Measurements from ENCODE around the gene CSRP1. TPM values are rescaled to one million over a fixed set of nuclear protein-coding genes. Genes with fewer than 3 reads are reported as not detected.

The CSRP1 gene
- total and polyA plus RNA-seq, 4 donors = 143 to 278 (median 227) TPM

DNA sequence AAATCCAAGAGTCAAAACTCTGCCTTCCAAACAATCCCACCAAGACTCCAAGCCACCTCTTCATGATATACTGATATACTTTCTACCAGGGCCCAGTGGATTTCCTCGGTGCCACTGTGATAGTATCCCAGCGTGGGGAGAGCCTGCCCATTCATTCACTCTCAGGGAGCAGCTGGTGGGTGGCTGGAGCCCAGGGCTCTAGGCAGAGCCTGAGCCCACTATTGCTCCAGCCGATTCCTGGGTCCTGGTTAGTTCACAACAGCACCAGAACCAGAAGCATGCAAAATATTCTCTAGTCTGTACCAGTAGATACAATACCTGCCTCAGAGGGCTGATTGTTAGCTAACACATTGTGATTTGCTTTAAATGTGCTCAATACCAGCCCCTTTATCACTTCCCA, 831 bp downstream of the CSRP1 start:
- Histone ChIP-seq H3K9ac (ENCODE audit: insufficient read depth in 1 of 2, low read length in 2 of 2) (peak overlapping the region; percentile 76), H3K4me1 (ENCODE audit: control insufficient read depth in 5 of 5, insufficient read depth in 5 of 5, low read length in 5 of 5) (peaks cover 5 to 61% (median 35%) of the 10 kb centered on the region in 5 donors), H3K9me3 (ENCODE audit: control insufficient read depth in 4 of 4, insufficient read depth in 3 of 4, low read length in 3 of 4) (no peaks in the 10 kb centered on the region), H3K36me3 (ENCODE audit: control insufficient read depth in 4 of 4, insufficient read depth in 4 of 4, low read length in 4 of 4) (peaks cover 0 to 3% (median under 1%) of the 10 kb centered on the region in 4 donors), H3K27ac (ENCODE audit: low read depth in 1 of 2, low read length in 1 of 2) (peak overlapping the region; percentile 89 to 98), H3K27me3 (ENCODE audit: control insufficient read depth in 3 of 3, insufficient read depth in 3 of 3, low read length in 2 of 3) (no peaks in the 10 kb centered on the region), H3K4me3 (peak overlapping the region; percentile 69)
- 43 to 57% methylated on average over 3 of the region's 3 CpGs for WGBS, 2 donors
- DNase-seq (no peak), ATAC-seq (ENCODE audit: insufficient read depth, low FRiP score) (no peak)
- TF ChIP-seq, protein P1, sequence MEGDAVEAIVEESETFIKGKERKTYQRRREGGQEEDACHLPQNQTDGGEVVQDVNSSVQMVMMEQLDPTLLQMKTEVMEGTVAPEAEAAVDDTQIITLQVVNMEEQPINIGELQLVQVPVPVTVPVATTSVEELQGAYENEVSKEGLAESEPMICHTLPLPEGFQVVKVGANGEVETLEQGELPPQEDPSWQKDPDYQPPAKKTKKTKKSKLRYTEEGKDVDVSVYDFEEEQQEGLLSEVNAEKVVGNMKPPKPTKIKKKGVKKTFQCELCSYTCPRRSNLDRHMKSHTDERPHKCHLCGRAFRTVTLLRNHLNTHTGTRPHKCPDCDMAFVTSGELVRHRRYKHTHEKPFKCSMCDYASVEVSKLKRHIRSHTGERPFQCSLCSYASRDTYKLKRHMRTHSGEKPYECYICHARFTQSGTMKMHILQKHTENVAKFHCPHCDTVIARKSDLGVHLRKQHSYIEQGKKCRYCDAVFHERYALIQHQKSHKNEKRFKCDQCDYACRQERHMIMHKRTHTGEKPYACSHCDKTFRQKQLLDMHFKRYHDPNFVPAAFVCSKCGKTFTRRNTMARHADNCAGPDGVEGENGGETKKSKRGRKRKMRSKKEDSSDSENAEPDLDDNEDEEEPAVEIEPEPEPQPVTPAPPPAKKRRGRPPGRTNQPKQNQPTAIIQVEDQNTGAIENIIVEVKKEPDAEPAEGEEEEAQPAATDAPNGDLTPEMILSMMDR (IDR thresholded peaks at IDR 0.05; ENCODE audit: control extremely low read depth, extremely low read depth) = no peak

DNA sequence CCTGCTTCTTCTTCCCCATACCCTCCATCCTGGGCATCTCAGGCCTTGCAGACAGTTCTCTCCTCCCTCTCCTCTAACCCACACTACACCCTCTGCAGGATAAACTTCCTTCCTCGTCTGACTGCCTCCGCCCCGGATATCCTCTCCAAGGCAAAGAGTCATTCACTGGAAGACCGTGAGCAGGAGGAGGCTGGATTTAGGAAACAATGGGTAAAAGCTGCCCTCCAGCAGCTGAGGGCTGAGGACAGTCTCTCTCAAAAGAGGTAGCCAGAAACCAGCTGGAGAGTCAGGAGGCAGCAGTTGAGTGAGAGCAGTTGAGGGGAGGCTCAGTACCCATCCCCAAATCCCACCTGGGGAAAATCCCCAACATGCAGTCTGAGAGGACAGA, 1.4 kb downstream of the CSRP1 start:
- H3K27me3 ChIP-seq (ENCODE audit: control insufficient read depth in 3 of 3, insufficient read depth in 3 of 3, low read length in 2 of 3) = no peaks in the 10 kb centered on the region
- DNase-seq (peak in 2 of 3 donors; percentile 68 to 76), ATAC-seq (ENCODE audit: insufficient read depth, low FRiP score) (no peak)
- peak overlapping the region in 1 of 2 donors; percentile 76 for H3K9ac ChIP-seq (ENCODE audit: insufficient read depth in 1 of 2, low read length in 2 of 2)
- TF ChIP-seq, protein P1 (IDR thresholded peaks at IDR 0.05; ENCODE audit: control extremely low read depth, extremely low read depth) = no peak
- peaks cover 0 to 3% (median under 1%) of the 10 kb centered on the region in 4 donors for H3K36me3 ChIP-seq (ENCODE audit: control insufficient read depth in 4 of 4, insufficient read depth in 4 of 4, low read length in 4 of 4)
- 3 to 8% methylated on average over 4 of the region's 4 CpGs for WGBS, 2 donors
- peaks cover 5 to 66% (median 41%) of the 10 kb centered on the region in 5 donors for H3K4me1 ChIP-seq (ENCODE audit: control insufficient read depth in 5 of 5, insufficient read depth in 5 of 5, low read length in 5 of 5)
- H3K4me3 ChIP-seq = peak overlapping the region; percentile 69
- H3K9me3 ChIP-seq (ENCODE audit: control insufficient read depth in 4 of 4, insufficient read depth in 3 of 4, low read length in 3 of 4) = no peaks in the 10 kb centered on the region
- peak overlapping the region in 1 of 2 donors; percentile 98 for H3K27ac ChIP-seq (ENCODE audit: low read depth in 1 of 2, low read length in 1 of 2)

DNA sequence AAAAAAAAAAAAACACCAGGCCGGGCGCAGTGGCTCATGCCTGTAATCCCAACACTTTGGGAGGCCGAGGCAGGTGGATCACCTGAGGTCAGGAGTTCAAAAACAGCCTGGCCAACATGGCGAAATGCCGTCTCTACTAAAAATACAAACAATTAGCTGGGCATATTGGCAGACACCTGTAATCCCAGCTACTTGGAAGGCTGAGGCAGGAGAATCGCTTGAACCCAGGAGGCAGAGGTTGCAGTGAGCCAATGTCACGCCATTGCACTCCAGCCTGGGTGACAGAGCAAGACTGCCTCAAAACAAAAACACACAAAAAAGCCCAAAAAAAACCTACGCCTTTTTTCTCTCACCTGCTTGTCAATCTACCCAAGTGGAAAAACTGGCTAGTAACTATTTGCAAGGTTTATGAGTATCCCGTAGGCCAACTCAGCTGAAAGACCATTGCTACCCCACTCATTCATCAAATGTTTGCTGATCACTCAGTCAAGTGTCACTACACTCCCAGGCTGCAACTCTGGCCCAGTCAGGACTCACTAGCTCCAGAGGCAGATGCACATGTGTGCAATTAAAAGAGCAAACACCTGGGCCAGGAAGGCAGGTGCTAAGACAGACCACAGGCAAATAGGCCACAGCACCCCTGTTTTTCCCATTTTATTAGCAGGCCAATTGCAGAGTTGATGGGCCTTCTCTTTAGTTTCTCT, 2.0 kb downstream of the CSRP1 start:
- DNase-seq = peak in 2 of 3 donors; percentile 40 to 50
- H3K4me3 ChIP-seq = peak overlapping the region; percentile 31
- no peak for ATAC-seq (ENCODE audit: insufficient read depth, low FRiP score)
- peak overlapping the region in 1 of 2 donors; percentile 98 for H3K27ac ChIP-seq (ENCODE audit: low read depth in 1 of 2, low read length in 1 of 2)
- WGBS, 2 donors = 69 to 81% methylated on average over 9 of the region's 9 CpGs
- H3K9me3 ChIP-seq (ENCODE audit: control insufficient read depth in 4 of 4, insufficient read depth in 3 of 4, low read length in 3 of 4) = no peaks in the 10 kb centered on the region
- H3K9ac ChIP-seq (ENCODE audit: insufficient read depth in 1 of 2, low read length in 2 of 2) = peak overlapping the region in 1 of 2 donors; percentile 14
- TF ChIP-seq, protein P1 (IDR thresholded peaks at IDR 0.05; ENCODE audit: control extremely low read depth, extremely low read depth) = no peak
- peaks cover 5 to 71% (median 44%) of the 10 kb centered on the region in 5 donors for H3K4me1 ChIP-seq (ENCODE audit: control insufficient read depth in 5 of 5, insufficient read depth in 5 of 5, low read length in 5 of 5)
- no peaks in the 10 kb centered on the region for H3K27me3 ChIP-seq (ENCODE audit: control insufficient read depth in 3 of 3, insufficient read depth in 3 of 3, low read length in 2 of 3)
- peaks cover 0 to 5% (median 2%) of the 10 kb centered on the region in 4 donors for H3K36me3 ChIP-seq (ENCODE audit: control insufficient read depth in 4 of 4, insufficient read depth in 4 of 4, low read length in 4 of 4)

Measured in lung (tissue), 12 donors.